Measurements from ENCODE around the gene NLGN4X. TPM values are rescaled to one million over a fixed set of nuclear protein-coding genes. Genes with fewer than 3 reads are reported as not detected.

Gene NLGN4X
- total RNA-seq, 1 donor from 2014 or later: 11.5 TPM

GRCh38 chrX:5891378-5891777 lies 337.3 kb downstream of the NLGN4X start:
- H3K9me3 ChIP-seq (ENCODE audit: insufficient read depth, low read depth, low read length): no peaks in the 10 kb centered on the region
- H3K4me3 Mint-ChIP-seq (ENCODE audit: unreplicated experiment): no peak overlapping the region
- H3K27ac Mint-ChIP-seq (ENCODE audit: unreplicated experiment): no peak overlapping the region
- no peak for DNase-seq (ENCODE audit: low read depth)
- no peaks in the 10 kb centered on the region for H3K36me3 Mint-ChIP-seq (ENCODE audit: low read depth, unreplicated experiment)
- TF ChIP-seq EZH2 (IDR thresholded peaks at IDR 0.05; ENCODE audit: insufficient read depth, low read length) (no peak), CTCF (IDR thresholded peaks at IDR 0.05; ENCODE audit: insufficient read depth, low read depth, low read length) (no peak)
- no peaks in the 10 kb centered on the region for H3K79me2 ChIP-seq (ENCODE audit: insufficient read depth, low read length)
- no peak overlapping the region for H3K27ac ChIP-seq (ENCODE audit: low read depth, low read length)
- H3K4me1 ChIP-seq (ENCODE audit: insufficient read depth, low read length): no peaks in the 10 kb centered on the region
- H3K27me3 Mint-ChIP-seq (ENCODE audit: low read depth, unreplicated experiment): no peaks in the 10 kb centered on the region
- H3K4me2 ChIP-seq (ENCODE audit: low read length): no peak overlapping the region
- peaks cover 5% of the 10 kb centered on the region for H3K9me3 Mint-ChIP-seq (ENCODE audit: unreplicated experiment)
- no peaks in the 10 kb centered on the region for H3K27me3 ChIP-seq (ENCODE audit: insufficient read depth, low read length)
- no peaks in the 10 kb centered on the region for H4K20me1 ChIP-seq (ENCODE audit: insufficient read depth, low read length)
- peaks cover 4% of the 10 kb centered on the region for H3K4me1 Mint-ChIP-seq (ENCODE audit: low read depth, unreplicated experiment)
- no peak overlapping the region for H3K9ac ChIP-seq (ENCODE audit: low read length)
- H3K4me3 ChIP-seq (ENCODE audit: insufficient read depth, low read depth, low read length): no peak overlapping the region
- H2AFZ ChIP-seq (ENCODE audit: low read depth, low read length): no peak overlapping the region
- FAIRE-seq: no peak
- no peaks in the 10 kb centered on the region for H3K36me3 ChIP-seq (ENCODE audit: insufficient read depth, low read length)

GRCh38 chrX:5876984-5877596 lies 351.6 kb downstream of the NLGN4X start:
- Histone ChIP-seq H2AFZ (ENCODE audit: low read depth, low read length) (no peak overlapping the region), H4K20me1 (ENCODE audit: insufficient read depth, low read length) (no peaks in the 10 kb centered on the region), H3K27me3 (ENCODE audit: insufficient read depth, low read length) (no peaks in the 10 kb centered on the region), H3K27ac (ENCODE audit: low read depth, low read length) (no peak overlapping the region), H3K4me1 (ENCODE audit: insufficient read depth, low read length) (no peaks in the 10 kb centered on the region), H3K4me2 (ENCODE audit: low read length) (no peak overlapping the region), H3K4me3 (ENCODE audit: insufficient read depth, low read depth, low read length) (no peak overlapping the region), H3K9me3 (ENCODE audit: insufficient read depth, low read depth, low read length) (no peaks in the 10 kb centered on the region), H3K79me2 (ENCODE audit: insufficient read depth, low read length) (no peaks in the 10 kb centered on the region), H3K9ac (ENCODE audit: low read length) (no peak overlapping the region), H3K36me3 (ENCODE audit: insufficient read depth, low read length) (no peaks in the 10 kb centered on the region)
- no peak overlapping the region for H3K27ac Mint-ChIP-seq (ENCODE audit: unreplicated experiment)
- H3K4me3 Mint-ChIP-seq (ENCODE audit: unreplicated experiment): no peak overlapping the region
- peaks cover 2% of the 10 kb centered on the region for H3K27me3 Mint-ChIP-seq (ENCODE audit: low read depth, unreplicated experiment)
- no peak for DNase-seq (ENCODE audit: low read depth)
- FAIRE-seq: no peak
- TF ChIP-seq CTCF (IDR thresholded peaks at IDR 0.05; ENCODE audit: insufficient read depth, low read depth, low read length): peak; percentile 46
- TF ChIP-seq EZH2 (IDR thresholded peaks at IDR 0.05; ENCODE audit: insufficient read depth, low read length): no peak
- no peaks in the 10 kb centered on the region for H3K4me1 Mint-ChIP-seq (ENCODE audit: low read depth, unreplicated experiment)
- H3K9me3 Mint-ChIP-seq (ENCODE audit: unreplicated experiment): no peaks in the 10 kb centered on the region
- H3K36me3 Mint-ChIP-seq (ENCODE audit: low read depth, unreplicated experiment): no peaks in the 10 kb centered on the region

GRCh38 chrX:5870238-5870637 lies 358.4 kb downstream of the NLGN4X start:
- Histone ChIP-seq H4K20me1 (ENCODE audit: insufficient read depth, low read length) (no peaks in the 10 kb centered on the region), H3K9ac (ENCODE audit: low read length) (no peak overlapping the region), H3K4me2 (ENCODE audit: low read length) (no peak overlapping the region), H3K36me3 (ENCODE audit: insufficient read depth, low read length) (no peaks in the 10 kb centered on the region), H3K4me1 (ENCODE audit: insufficient read depth, low read length) (no peaks in the 10 kb centered on the region), H3K27me3 (ENCODE audit: insufficient read depth, low read length) (no peaks in the 10 kb centered on the region), H2AFZ (ENCODE audit: low read depth, low read length) (no peak overlapping the region), H3K79me2 (ENCODE audit: insufficient read depth, low read length) (no peaks in the 10 kb centered on the region), H3K27ac (ENCODE audit: low read depth, low read length) (no peak overlapping the region), H3K9me3 (ENCODE audit: insufficient read depth, low read depth, low read length) (no peaks in the 10 kb centered on the region), H3K4me3 (ENCODE audit: insufficient read depth, low read depth, low read length) (no peak overlapping the region)
- no peaks in the 10 kb centered on the region for H3K9me3 Mint-ChIP-seq (ENCODE audit: unreplicated experiment)
- peaks cover 1% of the 10 kb centered on the region for H3K27me3 Mint-ChIP-seq (ENCODE audit: low read depth, unreplicated experiment)
- H3K27ac Mint-ChIP-seq (ENCODE audit: unreplicated experiment): no peak overlapping the region
- TF ChIP-seq CTCF (IDR thresholded peaks at IDR 0.05; ENCODE audit: insufficient read depth, low read depth, low read length) (no peak), EZH2 (IDR thresholded peaks at IDR 0.05; ENCODE audit: insufficient read depth, low read length) (no peak)
- DNase-seq (ENCODE audit: low read depth) (peak; percentile 15), FAIRE-seq (no peak)
- H3K36me3 Mint-ChIP-seq (ENCODE audit: low read depth, unreplicated experiment): no peaks in the 10 kb centered on the region
- no peak overlapping the region for H3K4me3 Mint-ChIP-seq (ENCODE audit: unreplicated experiment)
- no peaks in the 10 kb centered on the region for H3K4me1 Mint-ChIP-seq (ENCODE audit: low read depth, unreplicated experiment)

All from astrocyte (in vitro differentiated cells and primary cell).